WTC11 (cell line): ENCODE results near the gene RUSF1. TPM values are rescaled to one million over a fixed set of nuclear protein-coding genes. Genes with fewer than 3 reads are reported as not detected.

Experiments used
- ATAC-seq: fragments of 200-7000 bp; cut with Tn5 transposase; 2 replicates; pipeline ENCODE4 v1.10.0; 2021; ENCODE audit warnings: mild to moderate bottlenecking, moderate library complexity
- CTCF ChIA-PET: fragments of 300-600 bp; sonication (Branson Sonifier 250); formaldehyde crosslinking; loops from one replicate; lab custom pipeline; 2021; ENCODE audit warnings: antibody characterized with exemption; lab: Charles Lee
- POLR2A ChIA-PET: fragments of 350-600 bp; sonication (Branson Sonifier 250); formaldehyde crosslinking; loops from one replicate; lab custom pipeline; 2021; ENCODE audit warnings: antibody characterized with exemption; lab: Charles Lee
- DNase-seq: peaks from one replicate; pipeline ENCODE4 v3.0.0; 2021; ENCODE audit warnings: low spot score
- H3K27ac Mint-ChIP-seq: 2 replicates; pipeline ENCODE4 v1.8.0; 2021; ENCODE audit warnings: mixed read lengths
- H3K27me3 Mint-ChIP-seq: 2 replicates; pipeline ENCODE4 v1.8.0; 2021; ENCODE audit warnings: low read depth, mild to moderate bottlenecking, moderate library complexity, mixed read lengths
- H3K36me3 Mint-ChIP-seq: 2 replicates; pipeline ENCODE4 v1.8.0; 2021; ENCODE audit warnings: mixed read lengths
- H3K4me1 Mint-ChIP-seq: 2 replicates; pipeline ENCODE4 v1.8.0; 2022; ENCODE audit warnings: mixed read lengths
- H3K4me3 Mint-ChIP-seq: 2 replicates; pipeline ENCODE4 v1.8.0; 2021; ENCODE audit warnings: mild to moderate bottlenecking, moderate library complexity, mixed read lengths
- H3K9me3 Mint-ChIP-seq: 2 replicates; pipeline ENCODE4 v1.8.0; 2021; ENCODE audit warnings: mixed read lengths
- CREM ChIP-seq: sonication (generic); formaldehyde crosslinking; IDR thresholded peaks from 2 replicates; pipeline ENCODE4 v1.8.1; 2022; ENCODE audit warnings: mild to moderate bottlenecking, missing genetic modification reagents, moderate library complexity
- ELF4 ChIP-seq: sonication (generic); formaldehyde crosslinking; IDR thresholded peaks from 2 replicates; pipeline ENCODE4 v1.8.1; 2022; ENCODE audit warnings: low read depth, mild to moderate bottlenecking, moderate library complexity, missing genetic modification reagents
- ESRRA ChIP-seq: sonication (generic); formaldehyde crosslinking; IDR thresholded peaks from 2 replicates; pipeline ENCODE4 v1.8.1; 2022; ENCODE audit warnings: mild to moderate bottlenecking, missing genetic modification reagents, borderline replicate concordance
- ETV6 ChIP-seq: sonication (generic); formaldehyde crosslinking; IDR thresholded peaks from 2 replicates; pipeline ENCODE4 v1.8.1; 2022; ENCODE audit warnings: mild to moderate bottlenecking, missing genetic modification reagents
- FOXJ3 ChIP-seq: sonication (generic); formaldehyde crosslinking; IDR thresholded peaks from 2 replicates; pipeline ENCODE4 v1.9.0; 2021; ENCODE audit warnings: missing genetic modification reagents, mild to moderate bottlenecking, borderline replicate concordance
- FOXP1 ChIP-seq: sonication (generic); formaldehyde crosslinking; IDR thresholded peaks from 2 replicates; pipeline ENCODE4 v1.8.0; 2022; ENCODE audit warnings: missing genetic modification reagents, mild to moderate bottlenecking, moderate library complexity, borderline replicate concordance
- PRRX2 ChIP-seq: fragments of 250-450 bp; sonication (Bioruptor Pico); IDR thresholded peaks from 2 replicates; pipeline ENCODE4 v1.8.0; 2021; ENCODE audit warnings: mild to moderate bottlenecking
- RELA ChIP-seq: sonication (generic); formaldehyde crosslinking; IDR thresholded peaks from 2 replicates; pipeline ENCODE4 v1.8.1; 2022; ENCODE audit warnings: missing genetic modification reagents, mild to moderate bottlenecking, borderline replicate concordance
- SMAD3 ChIP-seq: sonication (generic); formaldehyde crosslinking; IDR thresholded peaks from 2 replicates; pipeline ENCODE4 v1.8.0; 2022; ENCODE audit warnings: missing genetic modification reagents, mild to moderate bottlenecking, borderline replicate concordance
- TEAD1 ChIP-seq: sonication (generic); formaldehyde crosslinking; IDR thresholded peaks from 2 replicates; pipeline ENCODE4 v1.8.0; 2022; ENCODE audit warnings: mild to moderate bottlenecking, missing genetic modification reagents
- TEAD4 ChIP-seq: sonication (generic); formaldehyde crosslinking; IDR thresholded peaks from 2 replicates; pipeline ENCODE4 v1.8.0; 2022; ENCODE audit warnings: mild to moderate bottlenecking, missing genetic modification reagents
- TP53 ChIP-seq: sonication (generic); formaldehyde crosslinking; IDR thresholded peaks from 2 replicates; pipeline ENCODE4 v1.8.1; 2023; ENCODE audit warnings: mild to moderate bottlenecking, missing genetic modification reagents
- ZMAT4 ChIP-seq: fragments of 250-450 bp; sonication (Bioruptor Pico); IDR thresholded peaks from 2 replicates; pipeline ENCODE4 v1.9.0; 2021; ENCODE audit warnings: mild to moderate bottlenecking
- ZNF219 ChIP-seq: sonication (generic); formaldehyde crosslinking; IDR thresholded peaks from 2 replicates; pipeline ENCODE4 v1.8.0; 2023; ENCODE audit warnings: missing genetic modification reagents, mild to moderate bottlenecking, borderline replicate concordance
- ZNF281 ChIP-seq: sonication (generic); formaldehyde crosslinking; IDR thresholded peaks from 2 replicates; pipeline ENCODE4 v1.8.0; 2023; ENCODE audit warnings: mild to moderate bottlenecking, missing genetic modification reagents
- ZNF425 ChIP-seq: fragments of 250-450 bp; sonication (Bioruptor Pico); conservative IDR thresholded peaks from 2 replicates; pipeline ENCODE4 v1.9.0; 2021; ENCODE audit warnings: mild to moderate bottlenecking
- ZNF671 ChIP-seq: fragments of 250-450 bp; sonication (Bioruptor Pico); IDR thresholded peaks from 2 replicates; pipeline ENCODE4 v1.8.0; 2021; ENCODE audit warnings: mild to moderate bottlenecking
- total RNA-seq: library from RNA; stranded (reverse); gene quantifications from 3 replicates; pipeline ENCODE4 v1.2.3, GENCODE V29; 2021
- TF ChIP-seq, protein P1 (sequence below): sonication (generic); formaldehyde crosslinking; IDR thresholded peaks from 2 replicates; pipeline ENCODE4 v1.8.0; 2022; ENCODE audit warnings: missing genetic modification reagents
- TF ChIP-seq, protein P2 (sequence below): sonication (generic); formaldehyde crosslinking; IDR thresholded peaks from 2 replicates; pipeline ENCODE4 v1.8.0; 2022; ENCODE audit warnings: mild to moderate bottlenecking, missing genetic modification reagents
- TF ChIP-seq, protein P3 (sequence below): sonication (generic); formaldehyde crosslinking; IDR thresholded peaks from 2 replicates; pipeline ENCODE4 v1.8.1; 2023; ENCODE audit warnings: mild to moderate bottlenecking, missing genetic modification reagents
- TF ChIP-seq, protein P4 (sequence below): sonication (generic); formaldehyde crosslinking; IDR thresholded peaks from 2 replicates; pipeline ENCODE4 v1.8.1; 2023; ENCODE audit warnings: mild to moderate bottlenecking, missing genetic modification reagents, moderate library complexity

RUSF1 gene
- total RNA-seq, 1 experiment from 2014 or later: 35.9 TPM

GRCh38 chr16:31502981-31503380 lies 5.2 kb downstream of the RUSF1 start:
- ChIA-PET CTCF (interaction anchor here (2.0 to 3.0 kb wide), 2 partner anchors 42 to 45 kb away, joined by 7 to 10 read pairs; partner anchors contain the start of gene ARMC5), POLR2A (no interaction called here)
- peak overlapping the region; percentile 41; the same call in 1 of the 2 replicates for H3K27ac Mint-ChIP-seq
- no peak overlapping the region for H3K4me3 Mint-ChIP-seq
- DNase-seq: no peak
- no peak for ATAC-seq
- H3K4me1 Mint-ChIP-seq: peaks cover 29% of the 10 kb centered on the region
- TF ChIP-seq ELF4 (CRISPR knock-in tag) (no peak), PRRX2 (CRISPR knock-in tag) (no peak), ETV6 (CRISPR knock-in tag) (no peak), ESRRA (CRISPR knock-in tag) (no peak), ZNF281 (no peak)
- TF ChIP-seq, protein P1, sequence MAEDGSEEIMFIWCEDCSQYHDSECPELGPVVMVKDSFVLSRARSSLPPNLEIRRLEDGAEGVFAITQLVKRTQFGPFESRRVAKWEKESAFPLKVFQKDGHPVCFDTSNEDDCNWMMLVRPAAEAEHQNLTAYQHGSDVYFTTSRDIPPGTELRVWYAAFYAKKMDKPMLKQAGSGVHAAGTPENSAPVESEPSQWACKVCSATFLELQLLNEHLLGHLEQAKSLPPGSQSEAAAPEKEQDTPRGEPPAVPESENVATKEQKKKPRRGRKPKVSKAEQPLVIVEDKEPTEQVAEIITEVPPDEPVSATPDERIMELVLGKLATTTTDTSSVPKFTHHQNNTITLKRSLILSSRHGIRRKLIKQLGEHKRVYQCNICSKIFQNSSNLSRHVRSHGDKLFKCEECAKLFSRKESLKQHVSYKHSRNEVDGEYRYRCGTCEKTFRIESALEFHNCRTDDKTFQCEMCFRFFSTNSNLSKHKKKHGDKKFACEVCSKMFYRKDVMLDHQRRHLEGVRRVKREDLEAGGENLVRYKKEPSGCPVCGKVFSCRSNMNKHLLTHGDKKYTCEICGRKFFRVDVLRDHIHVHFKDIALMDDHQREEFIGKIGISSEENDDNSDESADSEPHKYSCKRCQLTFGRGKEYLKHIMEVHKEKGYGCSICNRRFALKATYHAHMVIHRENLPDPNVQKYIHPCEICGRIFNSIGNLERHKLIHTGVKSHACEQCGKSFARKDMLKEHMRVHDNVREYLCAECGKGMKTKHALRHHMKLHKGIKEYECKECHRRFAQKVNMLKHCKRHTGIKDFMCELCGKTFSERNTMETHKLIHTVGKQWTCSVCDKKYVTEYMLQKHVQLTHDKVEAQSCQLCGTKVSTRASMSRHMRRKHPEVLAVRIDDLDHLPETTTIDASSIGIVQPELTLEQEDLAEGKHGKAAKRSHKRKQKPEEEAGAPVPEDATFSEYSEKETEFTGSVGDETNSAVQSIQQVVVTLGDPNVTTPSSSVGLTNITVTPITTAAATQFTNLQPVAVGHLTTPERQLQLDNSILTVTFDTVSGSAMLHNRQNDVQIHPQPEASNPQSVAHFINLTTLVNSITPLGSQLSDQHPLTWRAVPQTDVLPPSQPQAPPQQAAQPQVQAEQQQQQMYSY (CRISPR knock-in tag): no peak
- TF ChIP-seq, protein P2, sequence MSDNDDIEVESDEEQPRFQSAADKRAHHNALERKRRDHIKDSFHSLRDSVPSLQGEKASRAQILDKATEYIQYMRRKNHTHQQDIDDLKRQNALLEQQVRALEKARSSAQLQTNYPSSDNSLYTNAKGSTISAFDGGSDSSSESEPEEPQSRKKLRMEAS (CRISPR knock-in tag): no peak
- peaks cover 5% of the 10 kb centered on the region; the same call in 1 of the 2 replicates for H3K36me3 Mint-ChIP-seq
- no peaks in the 10 kb centered on the region for H3K27me3 Mint-ChIP-seq
- no peaks in the 10 kb centered on the region for H3K9me3 Mint-ChIP-seq

DNA sequence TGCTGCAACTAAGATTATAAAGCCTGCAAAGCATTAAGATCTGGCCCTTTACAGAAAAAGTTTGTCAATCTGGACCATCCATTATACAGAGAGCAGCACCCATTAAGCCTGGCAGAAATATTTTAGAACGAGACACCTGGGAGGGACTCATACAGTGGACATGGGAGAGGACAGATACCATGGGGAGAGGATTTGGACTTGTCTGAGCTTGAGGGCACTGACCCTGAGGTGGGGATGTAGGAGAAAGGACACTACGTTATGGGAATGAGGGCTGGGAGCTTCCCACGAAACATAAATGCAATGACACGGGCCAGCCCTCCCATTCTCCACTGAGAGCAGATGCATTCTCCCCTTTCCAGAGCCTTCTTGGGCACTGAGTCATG lies 6.2 kb downstream of the RUSF1 start:
- Mint-ChIP-seq H3K4me3 (peak overlapping the region; percentile 2; the same call in 1 of the 2 replicates), H3K9me3 (no peaks in the 10 kb centered on the region), H3K36me3 (peaks cover 10% of the 10 kb centered on the region), H3K27me3 (no peaks in the 10 kb centered on the region), H3K27ac (no peak overlapping the region), H3K4me1 (peaks cover 24% of the 10 kb centered on the region)
- DNase-seq (no peak), ATAC-seq (no peak)
- ChIA-PET POLR2A (interaction anchor here (1.0 kb wide), 1 partner anchor 27 kb away, joined by 3 read pairs; no protein-coding TSS in a partner anchor), CTCF (interaction anchor here (0.8 to 3.0 kb wide), 3 partner anchors 13 to 41 kb away, joined by 6 to 12 read pairs (median 10); no protein-coding TSS in a partner anchor)
- TF ChIP-seq FOXP1: no peak
- TF ChIP-seq, protein P3, sequence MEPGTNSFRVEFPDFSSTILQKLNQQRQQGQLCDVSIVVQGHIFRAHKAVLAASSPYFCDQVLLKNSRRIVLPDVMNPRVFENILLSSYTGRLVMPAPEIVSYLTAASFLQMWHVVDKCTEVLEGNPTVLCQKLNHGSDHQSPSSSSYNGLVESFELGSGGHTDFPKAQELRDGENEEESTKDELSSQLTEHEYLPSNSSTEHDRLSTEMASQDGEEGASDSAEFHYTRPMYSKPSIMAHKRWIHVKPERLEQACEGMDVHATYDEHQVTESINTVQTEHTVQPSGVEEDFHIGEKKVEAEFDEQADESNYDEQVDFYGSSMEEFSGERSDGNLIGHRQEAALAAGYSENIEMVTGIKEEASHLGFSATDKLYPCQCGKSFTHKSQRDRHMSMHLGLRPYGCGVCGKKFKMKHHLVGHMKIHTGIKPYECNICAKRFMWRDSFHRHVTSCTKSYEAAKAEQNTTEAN (CRISPR knock-in tag): no peak
- no peak for TF ChIP-seq FOXJ3 (CRISPR knock-in tag)
- TF ChIP-seq CREM (CRISPR knock-in tag): no peak
- TF ChIP-seq RELA (CRISPR knock-in tag): no peak
- TF ChIP-seq ZMAT4: no peak
- TF ChIP-seq TEAD1: no peak
- TF ChIP-seq, protein P4, sequence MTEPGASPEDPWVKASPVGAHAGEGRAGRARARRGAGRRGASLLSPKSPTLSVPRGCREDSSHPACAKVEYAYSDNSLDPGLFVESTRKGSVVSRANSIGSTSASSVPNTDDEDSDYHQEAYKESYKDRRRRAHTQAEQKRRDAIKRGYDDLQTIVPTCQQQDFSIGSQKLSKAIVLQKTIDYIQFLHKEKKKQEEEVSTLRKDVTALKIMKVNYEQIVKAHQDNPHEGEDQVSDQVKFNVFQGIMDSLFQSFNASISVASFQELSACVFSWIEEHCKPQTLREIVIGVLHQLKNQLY (CRISPR knock-in tag): no peak
- TF ChIP-seq ZNF219 (CRISPR knock-in tag): no peak
- TF ChIP-seq ZNF671 (CRISPR knock-in tag): no peak
- no peak for TF ChIP-seq TP53 (CRISPR knock-in tag)
- no peak for TF ChIP-seq ETV6 (CRISPR knock-in tag)
- no peak for TF ChIP-seq ZNF281
- no peak for TF ChIP-seq TEAD4
- TF ChIP-seq SMAD3 (CRISPR knock-in tag): no peak
- TF ChIP-seq ZNF425: no peak
